ENCODE measurements around the gene GGACT. TPM values are rescaled to one million over a fixed set of nuclear protein-coding genes. Genes with fewer than 3 reads are reported as not detected.

GGACT gene
- total RNA-seq, 1 experiment from 2014 or later: 2.6 TPM

- H3K27ac Mint-ChIP-seq (ENCODE audit: unreplicated experiment): no peak overlapping the region
- H3K9me3 Mint-ChIP-seq (ENCODE audit: low read depth, unreplicated experiment): no peaks in the 10 kb centered on the region
- no peak overlapping the region for H3K4me3 Mint-ChIP-seq (ENCODE audit: low read depth, unreplicated experiment)
- H3K4me1 Mint-ChIP-seq (ENCODE audit: low read depth, unreplicated experiment): no peaks in the 10 kb centered on the region
- CTCF ChIA-PET: no interaction called here
- BruUV-seq (replicated peaks): no TSS peak
- intact Hi-C loops (cut with micrococcal nuclease; ENCODE audit: unreplicated experiment): no loop called here
- DNase-seq: no peak
- no peaks in the 10 kb centered on the region for H3K27me3 Mint-ChIP-seq (ENCODE audit: unreplicated experiment)
- no peak for TF ChIP-seq CTCF (IDR thresholded peaks at IDR 0.05; ENCODE audit: unreplicated experiment)
- H3K36me3 Mint-ChIP-seq (ENCODE audit: insufficient read depth, unreplicated experiment): no peaks in the 10 kb centered on the region
These were observed 67.4 kb downstream of the GGACT start for GRCh38 chr13:100520936-100521850.

- no peak overlapping the region for H3K27ac Mint-ChIP-seq (ENCODE audit: unreplicated experiment)
- no peaks in the 10 kb centered on the region for H3K27me3 Mint-ChIP-seq (ENCODE audit: unreplicated experiment)
- BruUV-seq (replicated peaks): no TSS peak
These were observed 69.0 kb downstream of the GGACT start for GRCh38 chr13:100519626-100520025.

GRCh38 chr13:100518394-100519062, 70.1 kb downstream of the GGACT start:
- Mint-ChIP-seq H3K27ac (ENCODE audit: unreplicated experiment) (no peak overlapping the region), H3K27me3 (ENCODE audit: unreplicated experiment) (no peaks in the 10 kb centered on the region), H3K9me3 (ENCODE audit: low read depth, unreplicated experiment) (no peaks in the 10 kb centered on the region), H3K4me3 (ENCODE audit: low read depth, unreplicated experiment) (peak overlapping the region; percentile 37), H3K36me3 (ENCODE audit: insufficient read depth, unreplicated experiment) (no peaks in the 10 kb centered on the region), H3K4me1 (ENCODE audit: low read depth, unreplicated experiment) (no peaks in the 10 kb centered on the region)
- intact Hi-C loops (cut with micrococcal nuclease; ENCODE audit: unreplicated experiment): loop anchor here (5.0 to 10.0 kb wide), 2 partner anchors 281 to 864 kb away; no protein-coding TSS in a partner anchor
- CTCF ChIA-PET: no interaction called here
- BruUV-seq (replicated peaks): no TSS peak
- DNase-seq: no peak
- no peak for TF ChIP-seq CTCF (IDR thresholded peaks at IDR 0.05; ENCODE audit: unreplicated experiment)

More at GRCh38 chr13:100519626-100520025, 69.0 kb downstream of the GGACT start:
- DNase-seq: no peak
- CTCF ChIA-PET: no interaction called here
- Mint-ChIP-seq H3K36me3 (ENCODE audit: insufficient read depth, unreplicated experiment) (no peaks in the 10 kb centered on the region), H3K4me1 (ENCODE audit: low read depth, unreplicated experiment) (no peaks in the 10 kb centered on the region), H3K4me3 (ENCODE audit: low read depth, unreplicated experiment) (no peak overlapping the region), H3K9me3 (ENCODE audit: low read depth, unreplicated experiment) (no peaks in the 10 kb centered on the region)
- TF ChIP-seq CTCF (IDR thresholded peaks at IDR 0.05; ENCODE audit: unreplicated experiment): no peak
- intact Hi-C loops (cut with micrococcal nuclease; ENCODE audit: unreplicated experiment): loop anchor here (5.0 to 10.0 kb wide), 2 partner anchors 282 to 865 kb away; no protein-coding TSS in a partner anchor

- Mint-ChIP-seq H3K9me3 (ENCODE audit: low read depth, unreplicated experiment) (no peaks in the 10 kb centered on the region), H3K4me3 (ENCODE audit: low read depth, unreplicated experiment) (peak overlapping the region; percentile 37), H3K4me1 (ENCODE audit: low read depth, unreplicated experiment) (no peaks in the 10 kb centered on the region), H3K27me3 (ENCODE audit: unreplicated experiment) (no peaks in the 10 kb centered on the region), H3K27ac (ENCODE audit: unreplicated experiment) (no peak overlapping the region), H3K36me3 (ENCODE audit: insufficient read depth, unreplicated experiment) (no peaks in the 10 kb centered on the region)
- no TSS peak for BruUV-seq (replicated peaks)
- TF ChIP-seq CTCF (IDR thresholded peaks at IDR 0.05; ENCODE audit: unreplicated experiment): no peak
- intact Hi-C loops (cut with micrococcal nuclease; ENCODE audit: unreplicated experiment): loop anchor here (5.0 to 10.0 kb wide), 2 partner anchors 280 to 863 kb away; no protein-coding TSS in a partner anchor
- no peak for DNase-seq
- CTCF ChIA-PET: no interaction called here
These were observed 70.9 kb downstream of the GGACT start for GRCh38 chr13:100517728-100518127.

Measured in Calu3 (cell line).